ENCODE results near the gene KNTC1. TPM values are rescaled to one million over a fixed set of nuclear protein-coding genes. Genes with fewer than 3 reads are reported as not detected.
"Not testable (repeated sequence)": the region's sequence is repeated elsewhere in the genome, so short reads cannot be mapped to it uniquely, and the experiment has no call there.

KNTC1 gene
- polyA plus RNA-seq, 1 donor (not counting 4 experiments of a cell fraction or from before 2014, with no cell fraction given): 18.6 TPM

- Histone ChIP-seq H3K9me1 (ENCODE audit: control insufficient read depth, extremely low read depth, insufficient read depth, low read length) (no peaks in the 10 kb centered on the region), H3K36me3 (ENCODE audit: control insufficient read depth in 2 of 2, extremely low read depth in 1 of 2, insufficient read depth in 2 of 2, low read length in 2 of 2) (no peaks in the 10 kb centered on the region), H2AFZ (ENCODE audit: control insufficient read depth, low read length) (no peak overlapping the region), H3K9ac (ENCODE audit: control insufficient read depth, extremely low read depth, insufficient read depth, low read length) (no peak overlapping the region), H4K20me1 (ENCODE audit: control insufficient read depth, extremely low read depth, insufficient read depth, low read length) (no peaks in the 10 kb centered on the region), H3K4me3 (ENCODE audit: control insufficient read depth in 2 of 3, extremely low read depth in 1 of 3, insufficient read depth in 2 of 3, low read depth in 1 of 3, low read length in 3 of 3) (no peak overlapping the region), H3K4me1 (ENCODE audit: control insufficient read depth, extremely low read depth, insufficient read depth, low read length) (peaks cover 7% of the 10 kb centered on the region), H3K79me2 (ENCODE audit: control insufficient read depth, insufficient read depth, low read length) (no peaks in the 10 kb centered on the region), H3K9me3 (ENCODE audit: control insufficient read depth, low read depth, low read length) (no peaks in the 10 kb centered on the region), H3K27me3 (ENCODE audit: control insufficient read depth, extremely low read depth, insufficient read depth, low read length) (no peaks in the 10 kb centered on the region), H3K27ac (ENCODE audit: control insufficient read depth, insufficient read depth, low read length) (no peak overlapping the region), H3K4me2 (ENCODE audit: control insufficient read depth, extremely low read depth, insufficient read depth, low read depth, low read length) (no peak overlapping the region)
- dilution Hi-C loops (cut with MboI; ENCODE audit: extremely low pct_ligation_motif_present, low sequenced_read_pairs): no loop called here
- no peak for FAIRE-seq
- TF ChIP-seq EZH2 (IDR thresholded peaks at IDR 0.05; ENCODE audit: low read length) (no peak), CTCF (optimal IDR thresholded peaks at IDR 0.05 in 1 of 3, IDR thresholded peaks at IDR 0.05 in 1 of 3, conservative IDR thresholded peaks at IDR 0.05 in 1 of 3; ENCODE audit: extremely low read depth in 1 of 3, insufficient read depth in 2 of 3, low read length in 3 of 3) (no peak)
- no peak for DNase-seq (ENCODE audit: low read depth, low spot score)
Observed at GRCh38 chr12:122646517-122647217, 119.6 kb downstream of the KNTC1 start.

DNA sequence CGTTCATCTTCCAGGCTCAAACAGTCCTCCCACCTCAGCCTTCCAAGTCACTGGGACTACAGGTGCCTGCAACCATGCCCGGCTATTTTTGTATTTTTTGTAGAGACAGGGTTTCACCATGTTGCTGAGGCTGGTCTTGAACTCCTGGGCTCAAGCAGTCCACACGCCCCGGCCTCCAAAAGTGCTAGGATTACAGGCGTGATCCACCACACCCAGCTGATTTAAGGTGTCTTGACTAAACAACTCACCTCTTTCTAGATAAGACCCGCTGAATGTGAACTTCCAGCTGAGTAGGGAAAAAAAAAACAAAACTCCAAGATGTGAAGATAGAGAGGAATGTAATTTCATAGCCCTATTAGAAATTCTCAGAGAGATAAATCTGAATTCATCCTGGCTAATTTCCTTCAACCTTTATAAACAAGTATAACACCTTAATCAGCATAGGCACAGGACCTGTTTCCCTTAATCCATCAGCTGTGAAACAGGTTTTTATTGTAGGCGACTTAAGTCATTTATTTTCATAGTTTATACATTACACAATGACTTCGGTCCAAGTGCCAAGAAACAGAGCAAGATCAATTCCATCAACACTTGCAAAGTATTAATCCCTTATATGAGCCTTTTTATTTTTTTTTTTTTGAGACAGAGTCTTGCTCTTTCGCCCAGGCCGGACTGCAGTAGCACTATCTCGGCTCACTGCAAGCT, 124.6 kb downstream of the KNTC1 start:
- H4K20me1 ChIP-seq (ENCODE audit: control insufficient read depth, extremely low read depth, insufficient read depth, low read length): no peaks in the 10 kb centered on the region
- no peak overlapping the region for H3K4me3 ChIP-seq (ENCODE audit: control insufficient read depth in 2 of 3, extremely low read depth in 1 of 3, insufficient read depth in 2 of 3, low read depth in 1 of 3, low read length in 3 of 3)
- no peaks in the 10 kb centered on the region for H3K9me1 ChIP-seq (ENCODE audit: control insufficient read depth, extremely low read depth, insufficient read depth, low read length)
- dilution Hi-C loops (cut with MboI; ENCODE audit: extremely low pct_ligation_motif_present, low sequenced_read_pairs): no loop called here
- H3K4me1 ChIP-seq (ENCODE audit: control insufficient read depth, extremely low read depth, insufficient read depth, low read length): peaks cover 4% of the 10 kb centered on the region
- no peak for FAIRE-seq
- TF ChIP-seq EZH2 (IDR thresholded peaks at IDR 0.05; ENCODE audit: low read length): no peak
- TF ChIP-seq CTCF (optimal IDR thresholded peaks at IDR 0.05 in 1 of 3, IDR thresholded peaks at IDR 0.05 in 1 of 3, conservative IDR thresholded peaks at IDR 0.05 in 1 of 3; ENCODE audit: extremely low read depth in 1 of 3, insufficient read depth in 2 of 3, low read length in 3 of 3): no peak
- no peaks in the 10 kb centered on the region for H3K79me2 ChIP-seq (ENCODE audit: control insufficient read depth, insufficient read depth, low read length)
- no peaks in the 10 kb centered on the region for H3K36me3 ChIP-seq (ENCODE audit: control insufficient read depth in 2 of 2, extremely low read depth in 1 of 2, insufficient read depth in 2 of 2, low read length in 2 of 2)
- H3K27ac ChIP-seq (ENCODE audit: control insufficient read depth, insufficient read depth, low read length): no peak overlapping the region
- H3K9ac ChIP-seq (ENCODE audit: control insufficient read depth, extremely low read depth, insufficient read depth, low read length): no peak overlapping the region
- no peaks in the 10 kb centered on the region for H3K27me3 ChIP-seq (ENCODE audit: control insufficient read depth, extremely low read depth, insufficient read depth, low read length)
- no peak overlapping the region for H3K4me2 ChIP-seq (ENCODE audit: control insufficient read depth, extremely low read depth, insufficient read depth, low read depth, low read length)
- no peak for DNase-seq (ENCODE audit: low read depth, low spot score)
- H2AFZ ChIP-seq (ENCODE audit: control insufficient read depth, low read length): no peak overlapping the region
- H3K9me3 ChIP-seq (ENCODE audit: control insufficient read depth, low read depth, low read length): no peaks in the 10 kb centered on the region

DNA sequence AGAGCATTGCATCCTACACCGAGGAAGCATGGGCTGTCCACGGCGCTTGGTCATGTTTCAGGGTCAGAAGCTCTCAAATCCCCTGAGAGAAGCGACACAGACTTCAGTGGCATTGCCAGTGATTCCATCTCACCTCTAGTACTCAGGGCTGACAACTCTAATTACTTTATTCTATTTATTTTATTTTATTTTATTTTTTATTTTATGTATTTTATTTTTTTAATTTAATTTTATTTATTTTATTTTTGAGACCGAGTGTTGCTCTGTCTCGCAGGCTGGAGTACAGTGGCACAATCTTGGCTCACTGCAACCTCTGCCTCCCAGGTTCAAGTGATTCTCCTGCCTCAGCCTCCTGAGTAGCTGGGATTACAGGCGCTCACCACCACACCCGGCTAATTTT, 126.2 kb downstream of the KNTC1 start:
- H3K79me2 ChIP-seq (ENCODE audit: control insufficient read depth, insufficient read depth, low read length); H3K4me2 ChIP-seq (ENCODE audit: control insufficient read depth, extremely low read depth, insufficient read depth, low read depth, low read length); H3K36me3 ChIP-seq (ENCODE audit: control insufficient read depth in 2 of 2, extremely low read depth in 1 of 2, insufficient read depth in 2 of 2, low read length in 2 of 2); H2AFZ ChIP-seq (ENCODE audit: control insufficient read depth, low read length); H3K27ac ChIP-seq (ENCODE audit: control insufficient read depth, insufficient read depth, low read length); H3K27me3 ChIP-seq (ENCODE audit: control insufficient read depth, extremely low read depth, insufficient read depth, low read length); H4K20me1 ChIP-seq (ENCODE audit: control insufficient read depth, extremely low read depth, insufficient read depth, low read length); FAIRE-seq; DNase-seq (ENCODE audit: low read depth, low spot score); H3K9me3 ChIP-seq (ENCODE audit: control insufficient read depth, low read depth, low read length); dilution Hi-C loops (cut with MboI; ENCODE audit: extremely low pct_ligation_motif_present, low sequenced_read_pairs); H3K9ac ChIP-seq (ENCODE audit: control insufficient read depth, extremely low read depth, insufficient read depth, low read length); H3K4me1 ChIP-seq (ENCODE audit: control insufficient read depth, extremely low read depth, insufficient read depth, low read length); H3K4me3 ChIP-seq (ENCODE audit: control insufficient read depth in 2 of 3, extremely low read depth in 1 of 3, insufficient read depth in 2 of 3, low read depth in 1 of 3, low read length in 3 of 3); H3K9me1 ChIP-seq (ENCODE audit: control insufficient read depth, extremely low read depth, insufficient read depth, low read length): not testable (repeated sequence)

Measured in keratinocyte (primary cell).